PFSK-1 (cell line): Measurements from ENCODE around the gene LGALS3BP.

ENCODE experiments used
- FOXP2 ChIP-seq: optimal IDR thresholded peaks from 2 replicates; pipeline ENCODE3; 2011; ENCODE audit warnings: borderline replicate concordance, control low read depth, inconsistent platforms; ENCODE audit not compliant: insufficient read depth; ENCODE audit errors: extremely low read length, extremely low read depth
- POLR2AphosphoS5 ChIP-seq: IDR thresholded peaks from 2 replicates; pipeline ENCODE4 v1.6.1; 2012; ENCODE audit warnings: low read depth, mild to moderate bottlenecking, control low read depth, low read length, moderate library complexity
- SIN3A ChIP-seq: IDR thresholded peaks from 2 replicates; pipeline ENCODE4 v1.6.1; 2012; ENCODE audit warnings: mild to moderate bottlenecking, low read length, moderate library complexity, borderline replicate concordance; ENCODE audit not compliant: insufficient read depth
- TAF1 ChIP-seq: IDR thresholded peaks from 2 replicates; pipeline ENCODE4 v1.6.1; 2012; ENCODE audit warnings: low read length, control low read depth, borderline replicate concordance; ENCODE audit not compliant: insufficient read depth
- TF ChIP-seq, protein P1 (sequence below), 2 experiments: IDR thresholded peaks; 2 replicates each; pipeline versions ENCODE4 v1.6.1 to v1.8.0; 2011 to 2012; ENCODE audit warnings: low read depth in 2 of 2, low read length in 2 of 2, control low read depth in 1 of 2, inconsistent platforms in 1 of 2, mild to moderate bottlenecking in 1 of 2, moderate library complexity in 1 of 2; ENCODE audit not compliant: insufficient read depth in 1 of 2

LGALS3BP gene

DNA sequence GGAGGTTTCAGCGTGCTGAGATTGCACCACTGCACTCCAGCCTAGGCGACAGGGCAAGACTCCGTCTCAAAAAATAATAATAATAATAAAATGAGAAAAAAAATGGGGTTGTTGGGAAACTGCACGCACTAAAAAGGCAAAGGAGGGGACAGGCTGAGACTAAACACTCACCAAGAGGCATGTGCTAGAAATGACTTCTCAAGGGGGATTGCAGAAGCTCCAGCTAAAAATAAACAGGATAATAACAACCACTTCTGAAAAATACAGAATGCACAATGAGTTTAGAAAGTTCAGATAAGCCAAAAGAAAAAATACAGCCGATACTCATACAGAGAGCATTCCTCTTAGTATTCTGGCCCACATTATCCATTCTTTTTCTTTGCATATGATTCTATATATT, 39.5 kb downstream of the LGALS3BP start:
- TF ChIP-seq TAF1: no peak
- TF ChIP-seq POLR2AphosphoS5: no peak
- TF ChIP-seq SIN3A: no peak
- TF ChIP-seq FOXP2: no peak
- TF ChIP-seq, protein P1, sequence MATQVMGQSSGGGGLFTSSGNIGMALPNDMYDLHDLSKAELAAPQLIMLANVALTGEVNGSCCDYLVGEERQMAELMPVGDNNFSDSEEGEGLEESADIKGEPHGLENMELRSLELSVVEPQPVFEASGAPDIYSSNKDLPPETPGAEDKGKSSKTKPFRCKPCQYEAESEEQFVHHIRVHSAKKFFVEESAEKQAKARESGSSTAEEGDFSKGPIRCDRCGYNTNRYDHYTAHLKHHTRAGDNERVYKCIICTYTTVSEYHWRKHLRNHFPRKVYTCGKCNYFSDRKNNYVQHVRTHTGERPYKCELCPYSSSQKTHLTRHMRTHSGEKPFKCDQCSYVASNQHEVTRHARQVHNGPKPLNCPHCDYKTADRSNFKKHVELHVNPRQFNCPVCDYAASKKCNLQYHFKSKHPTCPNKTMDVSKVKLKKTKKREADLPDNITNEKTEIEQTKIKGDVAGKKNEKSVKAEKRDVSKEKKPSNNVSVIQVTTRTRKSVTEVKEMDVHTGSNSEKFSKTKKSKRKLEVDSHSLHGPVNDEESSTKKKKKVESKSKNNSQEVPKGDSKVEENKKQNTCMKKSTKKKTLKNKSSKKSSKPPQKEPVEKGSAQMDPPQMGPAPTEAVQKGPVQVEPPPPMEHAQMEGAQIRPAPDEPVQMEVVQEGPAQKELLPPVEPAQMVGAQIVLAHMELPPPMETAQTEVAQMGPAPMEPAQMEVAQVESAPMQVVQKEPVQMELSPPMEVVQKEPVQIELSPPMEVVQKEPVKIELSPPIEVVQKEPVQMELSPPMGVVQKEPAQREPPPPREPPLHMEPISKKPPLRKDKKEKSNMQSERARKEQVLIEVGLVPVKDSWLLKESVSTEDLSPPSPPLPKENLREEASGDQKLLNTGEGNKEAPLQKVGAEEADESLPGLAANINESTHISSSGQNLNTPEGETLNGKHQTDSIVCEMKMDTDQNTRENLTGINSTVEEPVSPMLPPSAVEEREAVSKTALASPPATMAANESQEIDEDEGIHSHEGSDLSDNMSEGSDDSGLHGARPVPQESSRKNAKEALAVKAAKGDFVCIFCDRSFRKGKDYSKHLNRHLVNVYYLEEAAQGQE (IDR thresholded peaks at IDR 0.05; ENCODE audit: insufficient read depth in 1 of 2, low read depth in 2 of 2, low read length in 2 of 2): no peak

DNA sequence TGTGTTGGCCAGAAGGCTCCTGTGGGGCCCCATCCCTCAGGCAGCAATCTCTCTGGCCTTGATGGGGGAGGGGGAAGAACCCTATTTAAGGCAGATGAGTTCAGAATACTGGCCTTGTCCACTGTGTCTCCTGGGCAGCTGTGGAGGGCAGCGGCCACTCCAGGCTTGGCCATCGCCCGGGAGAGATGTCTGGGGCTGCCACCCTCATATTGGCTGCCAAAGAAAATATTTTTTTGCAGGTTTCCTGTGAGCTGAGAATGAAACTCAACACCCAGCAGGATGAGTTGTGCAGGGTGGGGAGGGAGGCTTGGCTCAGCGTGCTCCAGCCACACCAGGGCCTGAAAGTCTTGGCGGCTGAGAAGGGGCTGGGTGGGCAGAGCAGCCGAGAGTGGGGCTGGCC, 40.1 kb downstream of the LGALS3BP start:
- TF ChIP-seq POLR2AphosphoS5 (no peak), SIN3A (no peak), TAF1 (no peak), FOXP2 (no peak)
- TF ChIP-seq, protein P1 (IDR thresholded peaks at IDR 0.05; ENCODE audit: insufficient read depth in 1 of 2, low read depth in 2 of 2, low read length in 2 of 2): no peak

DNA sequence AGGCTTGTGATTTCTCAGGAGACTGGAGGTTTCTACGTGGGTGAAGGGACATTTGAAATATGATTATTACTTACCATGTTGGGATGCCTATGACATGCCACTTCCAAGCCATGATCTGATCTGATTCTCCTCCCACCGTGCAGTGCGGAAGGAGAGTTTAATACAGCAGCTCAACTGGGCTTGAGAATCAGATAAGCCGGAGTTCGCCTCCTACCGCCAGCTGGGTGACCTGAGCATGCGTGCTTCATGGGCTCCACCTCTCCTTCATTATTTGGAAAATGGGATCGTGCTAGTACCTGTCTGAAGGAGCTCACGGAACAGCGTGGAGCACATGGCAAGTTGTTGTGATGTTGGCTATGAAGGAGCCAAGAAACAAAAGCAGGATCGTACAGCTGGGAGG, 42.2 kb downstream of the LGALS3BP start:
- TF ChIP-seq, protein P1 (IDR thresholded peaks at IDR 0.05; ENCODE audit: insufficient read depth in 1 of 2, low read depth in 2 of 2, low read length in 2 of 2): no peak
- no peak for TF ChIP-seq TAF1
- no peak for TF ChIP-seq POLR2AphosphoS5
- TF ChIP-seq SIN3A: no peak
- TF ChIP-seq FOXP2: no peak

DNA sequence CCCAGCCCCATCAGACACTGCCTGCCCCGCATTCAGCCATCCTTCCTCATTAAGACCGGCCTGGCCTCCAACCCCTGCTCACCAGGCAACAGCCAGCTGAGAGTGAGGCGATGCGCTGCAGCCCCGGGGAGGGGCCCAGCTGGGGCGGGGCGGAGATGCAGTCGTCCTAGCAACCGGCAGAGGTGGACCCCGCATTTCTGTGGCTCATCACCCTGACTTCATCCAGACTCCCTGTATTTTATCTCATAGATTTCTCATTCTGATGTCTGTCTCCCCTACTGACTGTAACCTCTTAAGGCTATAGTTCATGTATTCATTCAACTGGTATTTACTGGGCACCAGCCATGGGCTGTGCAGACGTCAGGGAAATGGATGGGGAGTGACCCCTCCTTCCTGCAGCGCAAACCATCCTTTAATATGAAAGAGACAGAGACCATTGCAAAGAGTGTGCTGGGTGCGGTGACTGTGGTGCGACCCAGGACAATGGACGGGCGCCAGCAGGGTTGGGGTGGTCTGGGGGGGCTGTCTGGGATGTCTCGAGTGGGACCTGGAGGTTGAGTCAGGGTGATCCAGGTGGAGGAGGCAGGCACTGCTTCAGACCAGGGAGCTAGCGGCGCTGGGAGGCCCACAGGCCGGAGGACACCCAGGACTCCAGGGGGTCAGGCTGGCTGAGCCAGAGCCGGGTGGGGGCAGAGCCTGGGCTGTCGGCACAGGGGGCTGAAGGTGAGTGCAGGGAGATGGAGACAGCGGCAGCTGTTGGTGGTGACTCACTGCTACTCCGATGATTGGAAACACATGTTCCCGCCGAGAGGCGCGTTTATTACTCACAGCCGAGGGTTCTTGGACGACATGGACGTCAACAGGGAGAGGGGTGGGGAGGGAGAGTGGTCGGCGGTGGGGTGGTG, 44.1 kb downstream of the LGALS3BP start:
- TF ChIP-seq TAF1 (no peak), POLR2AphosphoS5 (no peak), SIN3A (peak; percentile 39; the same call in 1 of the 2 replicates), FOXP2 (peak; percentile 88)
- TF ChIP-seq, protein P1 (IDR thresholded peaks at IDR 0.05; ENCODE audit: insufficient read depth in 1 of 2, low read depth in 2 of 2, low read length in 2 of 2): peak; percentile 28 to 50; a peak in 1 of 4 replicates
